D721Med (cell line): ENCODE data around the gene PER3.

Experiments used
- DNase-seq: peaks from one replicate; pipeline ENCODE4 v3.0.0; 2011; ENCODE audit warnings: low spot score; ENCODE audit not compliant: insufficient read length
- FAIRE-seq: peaks from 2 replicates; lab custom pipeline; 2011; peaks lifted over from hg19 to GRCh38; lab: Jason Lieb, UNC
- CTCF ChIP-seq: IDR thresholded peaks from 2 replicates; pipeline ENCODE4 v1.5.1; 2012; ENCODE audit warnings: mild to moderate bottlenecking, control low read depth; ENCODE audit not compliant: insufficient read depth; ENCODE audit errors: missing control alignments

PER3 gene

GRCh38 chr1:7884757-7885156, 100.7 kb downstream of the PER3 start:
- no peak for TF ChIP-seq CTCF
- FAIRE-seq (no peak), DNase-seq (no peak)

GRCh38 chr1:7885513-7886404, 101.7 kb downstream of the PER3 start:
- TF ChIP-seq CTCF, result no peak
- FAIRE-seq (no peak), DNase-seq (no peak)

GRCh38 chr1:7886405-7886745, 102.3 kb downstream of the PER3 start:
- no peak for TF ChIP-seq CTCF
- no peak for DNase-seq
- no peak for FAIRE-seq

GRCh38 chr1:7888248-7889081, 104.4 kb downstream of the PER3 start:
- TF ChIP-seq CTCF, result no peak
- DNase-seq (no peak), FAIRE-seq (no peak)

- FAIRE-seq (no peak), DNase-seq (no peak)
- TF ChIP-seq CTCF, result no peak
Observed at GRCh38 chr1:7890853-7891252, 106.8 kb downstream of the PER3 start.

- no peak for DNase-seq
- TF ChIP-seq CTCF, result no peak
- FAIRE-seq, result no peak
Observed at GRCh38 chr1:7891804-7892203, 107.7 kb downstream of the PER3 start.
